NCI-H128 (cell line): ENCODE results near the gene SLC25A28.
"Not testable (repeated sequence)": the region's sequence is repeated elsewhere in the genome, so short reads cannot be mapped to it uniquely, and the experiment has no call there.

ENCODE experiments used
- DNase-seq: peaks from one replicate; lab custom pipeline; 2025; ENCODE audit not compliant: unreplicated experiment; lab: John Stamatoyannopoulos, UW

Gene SLC25A28

GRCh38 chr10:99628923-99629624 lies 8.8 kb upstream of the SLC25A28 start:
- no peak for DNase-seq

GRCh38 chr10:99625124-99625523 lies 4.9 kb upstream of the SLC25A28 start:
- not testable (repeated sequence) for DNase-seq

GRCh38 chr10:99623919-99624318 lies 3.7 kb upstream of the SLC25A28 start:
- no peak for DNase-seq

- no peak for DNase-seq
These were observed 1.4 kb upstream of the SLC25A28 start for GRCh38 chr10:99621454-99622251.

GRCh38 chr10:99620711-99621453 lies 643 bp upstream of the SLC25A28 start:
- DNase-seq = peak; percentile 36

- DNase-seq = no peak
These were observed 994 bp downstream of the SLC25A28 start for GRCh38 chr10:99619090-99619800.

- DNase-seq = no peak
These were observed 2.5 kb downstream of the SLC25A28 start for GRCh38 chr10:99617696-99618095.

GRCh38 chr10:99615426-99615825 lies 4.8 kb downstream of the SLC25A28 start:
- no peak for DNase-seq

- DNase-seq = peak; percentile 15
These were observed 7.9 kb downstream of the SLC25A28 start for GRCh38 chr10:99612167-99612831.

- DNase-seq = no peak
These were observed 8.9 kb downstream of the SLC25A28 start for GRCh38 chr10:99611326-99611725.

GRCh38 chr10:99610221-99610620 lies 10.0 kb downstream of the SLC25A28 start:
- no peak for DNase-seq

- DNase-seq = no peak
These were observed 11.1 kb downstream of the SLC25A28 start for GRCh38 chr10:99609186-99609585.

- DNase-seq = no peak
These were observed 14.9 kb downstream of the SLC25A28 start for GRCh38 chr10:99605351-99605750.

- DNase-seq = no peak
These were observed 15.4 kb downstream of the SLC25A28 start for GRCh38 chr10:99604862-99605261.

- DNase-seq = no peak
These were observed 21.3 kb downstream of the SLC25A28 start for GRCh38 chr10:99598781-99599509.

GRCh38 chr10:99598011-99598410 lies 22.2 kb downstream of the SLC25A28 start:
- DNase-seq = no peak

GRCh38 chr10:99596708-99597107 lies 23.5 kb downstream of the SLC25A28 start:
- DNase-seq = not testable (repeated sequence)

GRCh38 chr10:99595770-99596465 lies 24.3 kb downstream of the SLC25A28 start:
- DNase-seq = no peak

GRCh38 chr10:99595236-99595635 lies 25.0 kb downstream of the SLC25A28 start:
- no peak for DNase-seq
